Spleen (tissue), 13 donors: Measurements from ENCODE around the gene SCYGR3. TPM values are rescaled to one million over a fixed set of nuclear protein-coding genes. Genes with fewer than 3 reads are reported as not detected.

Experiments used
- DNase-seq: peaks from one replicate; pipeline ENCODE4 v3.0.0-alpha.2; 2020
- H3K27ac ChIP-seq, 8 donors: fragments of 200-600 bp; sonication (generic) in 7 of 8; 1 replicate in 4 of 8; 2 replicates in 4 of 8; pipeline versions ENCODE4 v1.5.0 to v1.8.0; 2016 to 2021; ENCODE audit warnings: inconsistent platforms in 4 of 8, mild to moderate bottlenecking in 4 of 8, moderate library complexity in 1 of 8
- H3K27me3 ChIP-seq, 7 donors: fragments of 200-600 bp; sonication (generic) in 6 of 7; replicated peaks in 1 of 7; 1 replicate in 4 of 7; 2 replicates in 3 of 7; pipeline versions ENCODE4 v1.5.0 to v1.8.0; 2016 to 2021; ENCODE audit warnings: inconsistent platforms in 3 of 7, mild to moderate bottlenecking in 1 of 7
- H3K36me3 ChIP-seq, 6 donors: fragments of 200-600 bp; sonication (generic) in 5 of 6; 1 replicate in 4 of 6; 2 replicates in 2 of 6; pipeline versions ENCODE4 v1.5.0 to v1.8.0; 2016 to 2021; ENCODE audit warnings: inconsistent platforms in 2 of 6
- H3K4me1 ChIP-seq, 6 donors: fragments of 200-600 bp; sonication (generic) in 5 of 6; 1 replicate in 3 of 6; 2 replicates in 3 of 6; pipeline versions ENCODE4 v1.5.0 to v1.8.0; 2016 to 2021; ENCODE audit warnings: inconsistent platforms in 3 of 6
- H3K4me3 ChIP-seq, 8 donors: fragments of 200-600 bp; sonication (generic) in 7 of 8; 1 replicate in 4 of 8; 2 replicates in 4 of 8; pipeline versions ENCODE4 v1.5.0 to v1.8.0; 2016 to 2021; ENCODE audit warnings: inconsistent platforms in 4 of 8, mild to moderate bottlenecking in 4 of 8, moderate library complexity in 2 of 8
- H3K9me3 ChIP-seq, 8 donors: fragments of 200-600 bp; sonication (generic) in 7 of 8; 1 replicate in 4 of 8; 2 replicates in 4 of 8; pipeline versions ENCODE4 v1.5.0 to v1.8.0; 2016 to 2021; ENCODE audit warnings: inconsistent platforms in 4 of 8
- POLR2A ChIP-seq, 3 donors: fragments of 450-650 bp; IDR thresholded peaks; one replicate each; pipeline ENCODE4 v1.5.1; 2017; ENCODE audit warnings: antibody characterized with exemption in 3 of 3, mild to moderate bottlenecking in 1 of 3
- POLR2AphosphoS5 ChIP-seq, 3 donors: sonication (generic); formaldehyde crosslinking; IDR thresholded peaks; one replicate each; pipeline ENCODE4 v1.5.1; 2017; ENCODE audit warnings: antibody characterized with exemption in 3 of 3
- WGBS, 5 donors: extraction: QIAGEN DNeasy Blood & Tissue Kit in 3 of 5; methylation state at CpG; one replicate each; pipeline versions ENCODE4 v1.1.5 to v1.1.7; 2013 to 2018; 5-methylcytosine and 5-hydroxymethylcytosine counted together
- intact Hi-C: fragments of 100-400 bp; cut with DNase I; formaldehyde crosslinking; loops from one replicate; pipeline ENCODE4 v1.15.0; 2023; ENCODE audit warnings: low total_unique reads
- long read RNA-seq, 2 donors: transcript quantifications; one replicate each; lab custom pipeline, GENCODE V29; 2026
- polyA plus RNA-seq, 3 donors: library from polyadenylated mRNA; stranded (reverse); fragments of 200-250 nt; gene quantifications; one replicate each; pipeline ENCODE4 v1.2.1, GENCODE V29; 2013
- total RNA-seq, 7 donors: library from RNA; depleted of rRNA in 3 of 7; stranded (reverse); fragments of >200 nt in 3 of 7; fragmentation: NEBNext Ultra II Directional in 4 of 7; extraction: Animal tissue kit (Norgen Biotek cat#: 25700) in 4 of 7; gene quantifications; one replicate each; pipeline versions ENCODE4 v1.1.0 to v1.2.1, GENCODE V29; 2016 to 2021
- TF ChIP-seq, protein P1 (sequence below), 11 experiments: fragments of 200-600 bp in 7 of 11; fragments of 450-650 bp in 4 of 11; sonication (generic) in 4 of 11; IDR thresholded peaks in 8 of 11; conservative IDR thresholded peaks in 3 of 11; 1 replicate in 7 of 11; 2 replicates in 4 of 11; pipeline versions ENCODE4 v1.4.0 to v1.8.0; 2016 to 2021; ENCODE audit warnings: antibody characterized with exemption in 11 of 11, inconsistent platforms in 4 of 11, mild to moderate bottlenecking in 1 of 11
- donor health status: healthy with polysubstance abuse.
- donor health status: DM: no; HTN: no; CAD: no; lungs with moderate emphysema.
- donor health status: DM: no; HTN: no; CAD: no.
- donor health status: Bipolar disorder and iron deficiency.
- donor health status: healthy.
- donor health status: DM: no; HTN: no; CAD: no.
- donor health status: DM: yes; HTN: yes; CAD: no.

Gene SCYGR3, protein sequence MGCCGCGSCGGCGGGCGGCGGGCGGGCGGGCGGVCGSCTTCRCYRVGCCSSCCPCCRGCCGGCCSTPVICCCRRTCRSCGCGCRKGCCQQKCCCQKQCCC
- total RNA-seq = not detected
- polyA plus RNA-seq = not detected
- long read RNA-seq, donor 1 = 0 reads
- long read RNA-seq, donor 2 = 0 reads

DNA sequence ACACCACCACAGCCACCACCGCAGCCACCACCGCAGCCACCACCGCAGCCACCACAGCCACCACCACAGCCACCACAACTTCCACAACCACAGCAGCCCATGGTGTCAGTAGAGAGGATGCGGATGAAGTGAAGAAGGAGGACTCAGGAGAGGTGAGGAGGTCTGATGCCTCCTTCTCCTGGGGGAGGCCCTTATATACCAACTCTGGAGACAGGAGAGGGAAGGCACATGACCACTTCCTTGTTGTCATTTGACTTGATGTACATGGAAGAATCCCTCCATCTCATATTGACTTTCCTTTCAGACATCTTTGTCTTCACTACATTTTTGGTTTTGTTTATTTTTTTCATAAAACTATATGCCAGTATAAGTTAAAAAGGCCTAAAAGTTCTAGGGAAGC lies at the start of gene SCYGR3:
Gene SCYGR3, minus strand, starts transcription at position 101 of the 400 bp plus-strand sequence. Its CDS starts 0 bp downstream, at position 101.
- WGBS, 5 donors = 73 to 100% (median 94%) methylated on average over 1 to 4 of the region's 4 CpGs
- TF ChIP-seq POLR2A (IDR thresholded peaks at IDR 0.05) (no peak), POLR2AphosphoS5 (IDR thresholded peaks at IDR 0.05) (no peak)
- TF ChIP-seq, protein P1, sequence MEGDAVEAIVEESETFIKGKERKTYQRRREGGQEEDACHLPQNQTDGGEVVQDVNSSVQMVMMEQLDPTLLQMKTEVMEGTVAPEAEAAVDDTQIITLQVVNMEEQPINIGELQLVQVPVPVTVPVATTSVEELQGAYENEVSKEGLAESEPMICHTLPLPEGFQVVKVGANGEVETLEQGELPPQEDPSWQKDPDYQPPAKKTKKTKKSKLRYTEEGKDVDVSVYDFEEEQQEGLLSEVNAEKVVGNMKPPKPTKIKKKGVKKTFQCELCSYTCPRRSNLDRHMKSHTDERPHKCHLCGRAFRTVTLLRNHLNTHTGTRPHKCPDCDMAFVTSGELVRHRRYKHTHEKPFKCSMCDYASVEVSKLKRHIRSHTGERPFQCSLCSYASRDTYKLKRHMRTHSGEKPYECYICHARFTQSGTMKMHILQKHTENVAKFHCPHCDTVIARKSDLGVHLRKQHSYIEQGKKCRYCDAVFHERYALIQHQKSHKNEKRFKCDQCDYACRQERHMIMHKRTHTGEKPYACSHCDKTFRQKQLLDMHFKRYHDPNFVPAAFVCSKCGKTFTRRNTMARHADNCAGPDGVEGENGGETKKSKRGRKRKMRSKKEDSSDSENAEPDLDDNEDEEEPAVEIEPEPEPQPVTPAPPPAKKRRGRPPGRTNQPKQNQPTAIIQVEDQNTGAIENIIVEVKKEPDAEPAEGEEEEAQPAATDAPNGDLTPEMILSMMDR (IDR thresholded peaks at IDR 0.05 in 8 of 11, conservative IDR thresholded peaks at IDR 0.05 in 3 of 11) = no peak
- Histone ChIP-seq H3K4me1 (no peaks in the 10 kb centered on the region), H3K36me3 (no peaks in the 10 kb centered on the region), H3K27ac (no peak within 1 kb of the TSS), H3K27me3 (peaks cover 0 to 30% (median 0%) of the 10 kb centered on the region in 7 donors), H3K4me3 (no peak within 1 kb of the TSS), H3K9me3 (no peaks in the 10 kb centered on the region)
- no peak for DNase-seq
- intact Hi-C loops = no loop called here

DNA sequence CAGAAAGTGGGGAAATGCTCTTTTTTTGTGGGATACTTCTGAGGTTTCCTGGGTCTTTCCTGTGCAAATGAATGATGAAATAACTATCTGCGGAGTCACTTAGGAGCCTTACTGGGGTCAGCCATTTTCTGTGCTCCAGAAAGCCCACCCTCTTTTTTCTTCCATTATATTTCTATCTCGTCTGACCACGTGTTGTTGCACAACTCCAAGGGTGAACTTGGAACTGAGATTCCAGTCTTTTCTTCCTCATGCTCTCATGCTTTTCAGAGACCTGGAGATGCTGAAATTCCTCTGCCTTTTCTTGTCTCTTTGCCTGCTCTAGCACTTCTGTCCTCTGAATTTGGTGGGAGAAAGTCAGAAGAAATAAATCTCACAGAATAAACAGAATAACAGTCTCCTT lies 47.2 kb upstream of the SCYGR3 start:
- WGBS, 5 donors = 32 to 64% (median 44%) methylated on average over 3 of the region's 3 CpGs
- no peak for TF ChIP-seq POLR2AphosphoS5 (IDR thresholded peaks at IDR 0.05)
- TF ChIP-seq, protein P1 (IDR thresholded peaks at IDR 0.05 in 8 of 11, conservative IDR thresholded peaks at IDR 0.05 in 3 of 11) = no peak
- no peak for TF ChIP-seq POLR2A (IDR thresholded peaks at IDR 0.05)
- intact Hi-C loops = no loop called here

DNA sequence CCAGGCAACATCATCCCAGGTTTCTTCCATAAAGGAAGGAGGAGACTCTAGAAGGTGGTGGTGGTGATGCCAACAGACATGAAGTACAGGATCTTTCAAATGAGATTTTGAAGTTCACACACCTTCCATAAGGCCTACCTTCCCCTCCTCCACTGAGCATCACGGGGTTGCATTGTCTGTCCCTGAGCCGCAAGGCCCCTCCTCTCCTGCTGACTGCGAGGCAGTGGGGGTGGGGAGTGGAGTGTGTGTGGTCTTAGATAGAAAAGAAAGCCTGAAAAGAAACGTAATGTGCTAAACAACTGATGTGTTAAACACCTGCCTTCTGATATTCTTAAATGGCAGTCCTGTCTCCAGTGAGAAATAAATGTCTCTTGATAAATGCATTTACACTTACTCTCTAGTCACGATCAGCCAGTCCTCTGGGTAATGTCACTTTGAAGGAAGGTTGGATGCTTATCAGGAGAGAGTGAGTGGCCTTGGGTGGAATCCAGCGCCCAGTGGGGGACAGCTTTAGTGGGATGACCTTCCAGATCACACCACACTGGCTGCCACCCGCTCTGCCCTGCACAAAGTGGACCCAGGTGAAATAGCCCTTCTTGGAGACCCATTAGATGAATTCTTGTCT lies 46.5 kb upstream of the SCYGR3 start:
- Histone ChIP-seq H3K36me3 (no peaks in the 10 kb centered on the region), H3K4me1 (peaks cover 0 to 6% (median 2%) of the 10 kb centered on the region in 6 donors), H3K4me3 (no peak overlapping the region), H3K9me3 (no peaks in the 10 kb centered on the region), H3K27ac (no peak overlapping the region), H3K27me3 (no peaks in the 10 kb centered on the region)
- WGBS, 5 donors = 53 to 66% (median 62%) methylated on average over 7 of the region's 7 CpGs
- DNase-seq = no peak
- TF ChIP-seq POLR2AphosphoS5 (IDR thresholded peaks at IDR 0.05) = no peak
- no peak for TF ChIP-seq POLR2A (IDR thresholded peaks at IDR 0.05)
- TF ChIP-seq, protein P1 (IDR thresholded peaks at IDR 0.05 in 8 of 11, conservative IDR thresholded peaks at IDR 0.05 in 3 of 11) = no peak
- intact Hi-C loops = no loop called here

More for the DNA sequence above, 47.2 kb upstream of the SCYGR3 start:
- Histone ChIP-seq H3K36me3 (no peaks in the 10 kb centered on the region), H3K9me3 (no peaks in the 10 kb centered on the region), H3K4me1 (peaks cover 0 to 6% (median 2%) of the 10 kb centered on the region in 6 donors), H3K27me3 (no peaks in the 10 kb centered on the region), H3K27ac (no peak overlapping the region), H3K4me3 (no peak overlapping the region)
- DNase-seq = no peak

DNA sequence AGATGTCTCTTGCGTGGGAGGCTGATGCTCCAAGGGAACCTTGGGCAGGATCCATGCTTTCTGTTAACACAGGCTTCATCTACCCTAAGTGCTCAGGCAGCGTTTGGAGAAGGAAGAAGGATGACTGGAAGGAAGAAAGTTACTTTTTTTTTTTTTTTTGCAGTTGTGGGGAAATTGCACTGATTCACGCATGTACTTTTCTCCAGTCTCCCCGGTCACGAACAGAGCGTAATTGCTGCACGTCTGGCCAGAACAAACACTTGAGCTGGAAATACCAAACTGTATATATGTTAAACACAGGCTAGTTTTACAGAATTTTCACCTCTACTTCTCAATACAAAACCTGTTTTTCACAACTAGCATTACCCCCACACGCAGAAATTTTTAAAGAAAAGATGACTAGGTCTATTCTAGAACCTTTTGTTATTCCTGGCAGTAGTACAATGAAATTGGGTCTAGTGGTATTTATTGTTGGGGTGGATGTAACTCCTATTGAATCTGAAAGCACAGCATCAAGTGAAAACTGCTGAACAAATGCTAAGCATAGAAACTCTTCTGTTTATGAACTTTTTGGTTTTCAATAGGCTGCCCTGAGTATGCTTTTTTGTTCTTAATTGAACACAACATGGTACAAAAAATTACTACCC lies 42.7 kb upstream of the SCYGR3 start:
- intact Hi-C loops = loop anchor here (5.0 kb wide), 1 partner anchor 110 kb away; no protein-coding TSS in a partner anchor
- Histone ChIP-seq H3K36me3 (no peaks in the 10 kb centered on the region), H3K4me1 (peaks cover 0 to 6% (median 2%) of the 10 kb centered on the region in 6 donors), H3K27me3 (no peaks in the 10 kb centered on the region), H3K4me3 (no peak overlapping the region), H3K27ac (no peak overlapping the region), H3K9me3 (no peaks in the 10 kb centered on the region)
- TF ChIP-seq POLR2AphosphoS5 (IDR thresholded peaks at IDR 0.05) (no peak), POLR2A (IDR thresholded peaks at IDR 0.05) (no peak)
- TF ChIP-seq, protein P1 (IDR thresholded peaks at IDR 0.05 in 8 of 11, conservative IDR thresholded peaks at IDR 0.05 in 3 of 11) = no peak
- WGBS, 5 donors = 75 to 91% (median 83%) methylated on average over 8 of the region's 8 CpGs
- no peak for DNase-seq
